Stimulated activated CD4-positive, alpha-beta T cell treated with anti-CD3 and anti-CD28 coated beads, TNF-alpha, amount 100 ng/mL, for 24 hours (primary cell): ENCODE data around the gene IGSF11.
"Not testable (repeated sequence)": the region's sequence is repeated elsewhere in the genome, so short reads cannot be mapped to it uniquely, and the experiment has no call there.

Experiments
- DNase-seq, 3 experiments: peaks; one replicate each; pipeline ENCODE4 v3.0.0-alpha.2; 2020; ENCODE audit warnings: low read depth in 3 of 3

The IGSF11 gene, protein sequence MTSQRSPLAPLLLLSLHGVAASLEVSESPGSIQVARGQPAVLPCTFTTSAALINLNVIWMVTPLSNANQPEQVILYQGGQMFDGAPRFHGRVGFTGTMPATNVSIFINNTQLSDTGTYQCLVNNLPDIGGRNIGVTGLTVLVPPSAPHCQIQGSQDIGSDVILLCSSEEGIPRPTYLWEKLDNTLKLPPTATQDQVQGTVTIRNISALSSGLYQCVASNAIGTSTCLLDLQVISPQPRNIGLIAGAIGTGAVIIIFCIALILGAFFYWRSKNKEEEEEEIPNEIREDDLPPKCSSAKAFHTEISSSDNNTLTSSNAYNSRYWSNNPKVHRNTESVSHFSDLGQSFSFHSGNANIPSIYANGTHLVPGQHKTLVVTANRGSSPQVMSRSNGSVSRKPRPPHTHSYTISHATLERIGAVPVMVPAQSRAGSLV

DNA sequence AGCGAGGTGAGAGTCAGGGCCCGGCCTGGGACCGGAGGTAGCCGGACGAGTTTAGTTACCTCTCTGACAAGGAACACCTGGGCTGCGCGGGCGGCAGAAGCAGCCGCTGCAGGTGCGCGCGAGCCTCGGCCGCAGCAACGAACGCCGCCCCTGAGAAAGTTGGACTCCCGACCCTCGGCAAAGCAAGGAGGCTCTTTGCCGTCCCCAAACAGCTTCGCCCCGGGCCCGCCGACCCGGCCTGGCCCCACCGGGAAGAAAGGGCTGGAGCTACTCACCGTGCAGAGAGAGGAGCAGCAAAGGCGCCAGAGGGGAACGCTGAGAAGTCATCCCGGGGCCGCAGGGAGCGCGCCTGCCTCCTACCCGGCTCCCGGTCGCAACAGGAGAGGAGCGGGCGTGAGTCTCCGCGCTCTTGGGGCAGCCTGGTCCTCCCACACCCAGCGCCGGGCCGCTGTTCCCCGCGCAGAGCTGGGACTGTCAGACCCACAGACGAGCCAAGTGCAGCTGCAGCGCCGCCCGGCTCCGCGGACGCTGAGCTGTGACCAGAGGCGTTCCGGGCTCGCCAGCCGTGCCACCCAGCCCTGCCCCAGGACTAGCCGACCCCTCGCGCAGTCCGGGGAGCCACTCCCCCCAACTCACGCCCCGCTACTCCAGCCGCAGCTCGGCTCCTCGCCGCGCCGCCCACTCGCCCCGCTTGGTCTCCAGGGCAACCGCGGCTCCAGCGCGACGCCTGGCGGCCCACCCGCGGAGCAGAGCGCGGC, at the start of gene IGSF11:
Gene IGSF11, minus strand, starts transcription at position 591 of the 758 bp plus-strand sequence. Its CDS starts 264 bp downstream, at position 327.
- DNase-seq, result peak; percentile 24 to 65 (median 37)

DNA sequence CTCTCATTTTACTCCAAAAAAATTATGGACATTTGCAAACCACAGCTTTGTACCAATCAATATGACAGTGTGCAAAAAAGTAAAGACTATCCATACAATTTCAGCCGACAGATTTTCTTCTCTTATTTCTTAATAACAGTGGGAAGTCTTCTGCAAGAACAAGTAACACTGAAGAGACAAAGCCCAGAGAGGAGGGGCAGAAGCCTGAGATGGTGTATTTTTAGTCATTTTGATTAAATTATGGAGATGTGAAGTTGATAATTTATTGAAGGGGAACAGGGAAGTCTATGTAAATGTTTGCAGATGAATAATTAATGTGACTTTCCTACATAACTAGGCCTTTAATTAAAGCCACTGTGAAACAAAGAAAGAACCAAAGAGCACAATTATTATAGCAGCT, 45.7 kb upstream of the IGSF11 start:
- no peak for DNase-seq

DNA sequence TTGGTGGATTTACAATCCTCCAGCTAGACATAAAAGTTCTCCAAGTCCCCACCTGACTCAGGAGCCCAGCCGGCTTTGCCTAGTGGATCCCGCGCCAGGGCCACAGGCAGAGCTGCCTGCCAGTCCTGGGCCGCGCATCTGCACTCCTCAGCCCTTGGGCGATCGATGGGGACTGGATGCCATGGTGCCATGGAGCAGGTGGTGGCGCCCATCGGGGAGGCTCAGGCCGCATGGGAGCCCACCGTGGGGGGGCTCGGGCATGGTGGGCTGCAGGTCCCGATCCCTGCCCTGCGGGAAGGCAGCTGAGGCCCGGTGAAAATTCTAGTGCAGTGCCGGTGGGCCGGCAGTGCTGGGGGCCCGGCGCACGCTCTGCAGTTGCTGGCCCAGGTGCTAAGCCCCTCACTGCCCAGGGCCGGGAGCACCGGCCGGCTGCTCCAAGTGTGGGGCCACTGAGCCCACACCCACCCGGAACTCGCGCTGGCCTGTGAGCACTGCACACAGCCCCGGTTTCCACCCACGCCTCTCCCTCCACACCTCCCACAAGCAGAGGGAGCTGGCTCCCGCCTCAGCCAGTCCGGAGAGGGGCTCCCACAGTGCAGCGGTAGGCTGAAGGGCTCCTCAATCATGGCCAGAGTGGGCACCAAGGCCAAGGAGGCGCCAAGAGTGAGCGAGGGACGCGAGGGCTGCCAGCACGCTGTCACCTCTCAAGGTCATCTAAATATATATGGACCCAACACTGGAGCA, 38.8 kb upstream of the IGSF11 start:
- DNase-seq, result no peak

DNA sequence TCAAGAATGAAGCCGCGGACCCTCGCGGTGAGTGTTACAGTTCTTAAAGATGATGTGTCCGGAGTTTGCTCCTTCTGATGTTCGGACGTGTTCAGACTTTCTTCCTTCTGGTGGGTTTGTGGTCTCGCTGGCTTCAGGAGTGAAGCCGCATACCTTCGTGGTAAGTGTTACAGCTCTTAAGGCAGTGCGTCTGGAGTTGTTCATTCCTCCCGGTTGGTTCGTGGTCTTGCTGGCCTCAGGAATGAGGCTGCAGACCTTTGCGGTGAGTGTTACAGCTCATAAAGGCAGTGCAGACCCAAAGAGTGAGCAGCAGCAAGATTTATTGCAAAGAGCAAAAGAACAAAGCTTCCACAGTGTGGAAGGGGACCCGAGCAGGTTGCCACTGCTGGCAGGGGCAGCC, 37.8 kb upstream of the IGSF11 start:
- DNase-seq, result not testable (repeated sequence)

DNA sequence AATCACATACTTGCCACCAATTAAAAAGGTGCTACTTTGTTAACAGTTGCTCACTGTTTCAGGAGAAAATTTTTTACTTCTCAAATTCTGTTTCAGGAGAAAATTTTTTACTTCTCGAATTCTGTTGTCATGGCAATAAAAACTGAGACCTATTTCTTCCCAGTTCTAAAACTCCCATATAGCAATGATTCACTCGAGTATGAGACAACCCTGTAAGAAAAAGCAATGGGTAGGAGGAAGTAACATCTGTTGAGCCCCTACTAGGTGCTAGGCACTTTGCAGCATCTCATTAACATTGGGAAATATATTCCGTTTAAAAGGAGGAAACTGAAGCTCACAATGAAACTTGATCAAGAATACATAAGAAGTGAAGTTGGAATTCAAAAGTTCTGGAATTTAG, 35.1 kb upstream of the IGSF11 start:
- no peak for DNase-seq

DNA sequence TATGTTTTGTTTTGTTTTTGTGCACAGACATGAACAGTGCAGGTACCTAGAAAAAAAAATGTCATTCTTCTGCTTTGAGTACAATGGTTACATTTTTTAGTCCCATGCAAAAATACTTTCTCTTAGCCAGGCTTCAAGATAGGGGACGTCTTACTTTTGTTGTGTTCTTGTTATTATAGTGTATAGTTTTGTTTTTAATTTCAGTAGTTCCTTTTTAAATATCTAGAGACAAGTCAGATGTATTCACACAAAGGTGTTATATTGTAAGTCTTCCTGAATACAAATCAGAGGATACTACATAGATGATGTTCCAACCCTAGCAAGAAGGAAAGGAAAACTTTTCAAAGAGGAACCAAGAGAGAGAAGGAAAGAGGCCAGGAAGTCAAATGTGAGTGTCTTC, 28.8 kb upstream of the IGSF11 start:
- DNase-seq, result no peak

DNA sequence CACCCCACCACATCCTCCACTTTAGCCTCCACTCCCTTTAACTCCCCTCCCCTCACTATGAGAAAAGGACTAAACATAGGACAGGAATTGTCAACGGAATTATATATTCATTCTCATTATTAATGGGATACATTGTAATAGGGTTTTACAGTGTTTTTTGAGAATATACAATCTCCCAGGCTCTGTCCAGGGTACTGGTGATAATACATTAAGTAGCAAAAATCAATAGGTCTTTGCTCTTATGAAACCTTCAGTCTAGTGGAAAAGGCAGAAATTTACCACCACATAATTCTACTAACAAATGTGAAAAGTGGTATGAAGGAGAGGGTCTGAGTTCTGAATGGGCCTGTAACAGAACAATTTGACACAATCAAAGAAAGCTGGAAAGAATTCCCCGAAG, 28.2 kb upstream of the IGSF11 start:
- DNase-seq, result no peak

DNA sequence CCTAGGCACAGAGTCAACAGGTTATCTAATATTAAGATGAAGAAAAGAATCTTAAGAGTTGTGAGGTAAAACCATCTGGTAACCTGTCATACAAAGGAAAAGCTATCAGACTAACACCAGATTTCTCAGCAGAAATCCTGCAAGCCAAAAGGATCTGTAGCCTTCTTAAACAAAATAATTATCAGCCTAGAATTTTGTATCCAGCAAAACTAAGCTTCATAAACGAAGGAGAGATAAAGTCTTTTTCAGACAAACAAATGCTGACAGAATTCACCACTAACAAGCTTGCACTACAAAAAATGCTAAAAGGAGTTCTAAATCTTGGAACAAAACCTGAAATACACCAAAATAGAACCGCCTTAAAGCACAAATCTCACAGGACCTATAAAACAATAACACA, 9.9 kb upstream of the IGSF11 start:
- DNase-seq, result no peak

DNA sequence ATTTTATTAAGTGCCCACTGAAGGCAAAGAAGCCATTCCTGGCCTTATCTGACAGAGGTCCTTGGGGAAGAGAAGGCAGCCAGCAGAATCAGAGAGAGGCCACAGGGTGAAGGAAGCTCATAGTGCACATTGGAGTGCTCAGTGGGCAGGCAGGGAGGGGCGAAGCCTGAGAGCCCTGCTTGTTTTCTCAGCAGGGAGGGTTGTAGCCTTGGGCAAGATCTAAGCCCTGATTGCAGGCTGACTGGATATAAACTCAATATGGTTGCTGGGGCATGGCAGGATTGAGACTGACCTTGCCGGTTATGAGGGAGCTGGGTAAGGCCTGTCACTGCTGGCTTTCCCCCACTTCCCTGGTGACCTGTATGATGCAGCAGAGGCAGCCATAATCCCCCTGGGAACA, 7.5 kb upstream of the IGSF11 start:
- DNase-seq, result no peak

DNA sequence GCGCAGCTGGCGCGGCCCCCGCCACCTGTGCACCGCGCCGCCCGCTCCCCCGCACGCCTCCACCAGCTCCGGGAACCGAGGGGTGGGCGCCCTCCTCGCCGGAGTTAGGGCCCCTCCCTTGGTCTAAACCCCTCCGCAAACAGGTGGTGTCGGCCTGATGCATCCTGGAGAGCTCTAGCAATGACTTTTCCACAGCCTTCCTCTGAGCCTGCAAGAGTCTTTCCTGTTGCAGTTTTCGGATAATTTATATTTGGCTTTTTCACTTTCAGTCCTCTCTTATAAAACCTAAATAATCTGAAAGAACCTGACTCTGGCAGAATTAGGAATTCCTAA, 334 bp upstream of the IGSF11 start:
- no peak for DNase-seq

DNA sequence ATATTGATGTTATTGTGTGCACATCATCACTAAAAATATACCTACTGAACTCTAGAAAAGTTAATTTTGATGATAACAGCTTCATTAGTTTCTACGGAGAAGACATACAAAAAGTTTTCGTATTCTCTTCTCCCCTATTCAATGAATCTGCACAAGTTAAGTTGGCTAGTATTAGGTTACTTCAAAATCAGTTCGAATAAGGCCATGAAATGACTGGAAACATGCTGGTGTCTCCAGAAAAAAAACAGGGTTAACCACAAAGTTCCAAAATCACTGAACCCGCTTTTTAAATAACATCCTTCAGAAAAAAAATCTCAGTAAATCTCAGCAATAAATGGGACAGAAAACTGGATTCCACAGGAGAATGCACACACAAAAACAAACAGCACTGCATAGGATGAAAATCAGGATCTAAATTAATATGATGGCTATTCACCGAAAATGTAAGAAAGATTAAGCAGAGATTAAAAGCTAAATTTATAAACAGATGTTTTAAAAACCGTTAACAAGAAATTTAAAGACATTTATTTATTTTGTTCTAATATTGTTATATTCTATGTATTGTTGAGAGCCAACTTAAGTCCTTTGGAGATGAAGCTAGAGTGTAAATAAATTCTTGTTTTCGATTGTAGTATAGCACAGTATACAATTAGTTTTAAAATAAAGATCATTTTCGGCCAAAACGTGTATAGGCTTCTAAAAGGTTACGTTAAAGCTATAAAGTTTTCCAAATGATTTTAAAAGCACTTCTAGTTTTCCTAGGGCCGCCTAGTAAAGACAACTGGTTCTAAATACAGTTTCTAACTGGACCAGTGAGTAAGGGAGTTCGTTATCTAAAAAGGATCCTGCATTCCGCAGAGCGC, 1.0 kb downstream of the IGSF11 start:
- no peak for DNase-seq

DNA sequence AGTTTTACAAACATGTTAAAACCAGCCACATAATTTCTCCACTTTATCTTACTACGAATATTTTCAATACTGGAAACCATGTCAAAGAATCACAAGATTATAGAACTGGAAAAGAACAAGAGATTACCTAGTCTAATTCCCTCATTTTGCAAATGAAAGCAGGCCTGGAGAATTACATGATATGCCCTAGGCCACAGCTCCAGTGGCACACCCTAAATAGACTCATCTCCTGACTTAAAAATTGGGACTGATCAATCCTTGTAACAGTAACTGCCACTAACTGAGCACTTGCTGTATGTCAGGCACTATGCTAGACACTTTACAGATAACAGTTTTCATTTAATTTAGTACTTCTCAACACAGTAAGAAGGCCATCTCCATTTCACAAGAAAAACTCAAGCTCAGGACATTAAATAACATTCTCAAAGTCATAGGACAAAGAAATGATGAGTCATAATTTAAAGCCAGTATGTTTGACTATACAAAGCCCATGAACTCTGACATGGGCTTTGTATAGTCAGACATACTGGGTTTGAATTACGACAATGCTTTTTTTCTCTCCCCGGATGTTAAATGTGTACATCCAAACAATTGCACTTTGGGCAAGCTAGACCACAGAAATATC, 9.4 kb downstream of the IGSF11 start:
- DNase-seq, result no peak

DNA sequence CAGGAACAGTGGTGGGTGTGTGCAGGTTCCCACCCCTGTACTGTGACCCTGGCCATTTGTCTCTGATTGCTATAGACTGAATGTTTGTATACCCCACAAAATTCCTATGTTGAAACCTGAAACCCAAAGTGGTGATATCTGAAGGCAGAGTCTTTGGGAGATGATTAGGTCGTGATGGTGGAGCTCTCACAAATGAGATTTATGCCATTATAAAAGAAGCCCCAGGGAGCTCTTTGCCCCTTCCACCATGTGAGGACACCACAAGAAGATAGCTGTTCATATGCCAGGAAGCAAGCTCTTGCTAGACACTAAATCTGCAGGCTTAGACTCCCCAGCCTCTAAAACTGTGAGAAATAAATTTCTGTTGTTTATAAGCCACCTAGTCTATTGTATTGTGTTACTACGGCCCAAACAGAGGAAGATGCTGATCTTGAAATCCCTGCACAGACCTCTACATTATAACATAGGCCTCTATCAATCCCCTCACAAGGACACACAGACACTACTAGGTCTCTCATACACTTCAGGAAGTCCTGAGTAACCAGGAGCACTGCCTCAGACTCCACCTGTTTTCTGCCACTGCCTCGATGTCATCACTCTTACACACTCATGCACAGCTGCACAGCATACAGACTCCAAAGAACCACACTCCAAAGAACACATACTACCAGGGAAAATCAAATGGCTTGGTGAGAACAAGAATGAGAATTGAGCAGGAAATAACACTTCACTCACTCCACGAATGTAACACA, 14.7 kb downstream of the IGSF11 start:
- DNase-seq, result no peak

DNA sequence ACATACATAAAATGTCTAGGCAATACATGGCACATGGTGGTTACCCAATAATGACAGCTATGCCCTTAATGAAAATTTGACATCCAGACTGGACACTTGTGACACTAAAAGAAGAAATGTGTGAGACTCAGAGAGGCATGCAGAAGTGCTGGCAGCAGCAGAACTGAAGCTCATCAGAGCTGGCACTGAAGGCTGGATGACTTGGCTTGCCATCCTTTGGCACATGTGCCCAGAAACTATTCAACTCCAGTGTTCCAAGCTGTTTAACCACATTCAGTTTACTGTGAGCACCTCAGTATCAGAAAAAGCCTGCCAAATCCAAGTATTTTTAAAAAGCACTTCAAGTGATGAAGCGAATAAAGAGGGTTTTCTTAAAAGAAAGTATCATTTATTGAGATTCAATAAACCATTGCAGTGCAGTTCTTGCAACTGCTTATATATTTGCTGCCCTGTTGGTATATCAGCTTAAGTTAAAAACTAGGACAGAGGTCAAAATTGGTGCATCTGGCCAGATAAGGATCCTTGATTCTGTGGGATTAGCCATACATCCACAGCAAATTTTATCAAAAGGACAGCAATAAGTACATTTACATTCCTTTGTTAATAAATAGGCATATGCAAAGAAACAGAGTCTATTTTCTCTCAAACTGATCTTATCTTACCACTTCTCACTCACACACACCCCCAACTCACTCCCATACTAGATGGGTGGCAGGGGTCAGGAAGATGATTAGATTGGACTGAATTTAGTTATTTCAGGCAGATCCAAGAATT, 15.8 kb downstream of the IGSF11 start:
- DNase-seq, result no peak

DNA sequence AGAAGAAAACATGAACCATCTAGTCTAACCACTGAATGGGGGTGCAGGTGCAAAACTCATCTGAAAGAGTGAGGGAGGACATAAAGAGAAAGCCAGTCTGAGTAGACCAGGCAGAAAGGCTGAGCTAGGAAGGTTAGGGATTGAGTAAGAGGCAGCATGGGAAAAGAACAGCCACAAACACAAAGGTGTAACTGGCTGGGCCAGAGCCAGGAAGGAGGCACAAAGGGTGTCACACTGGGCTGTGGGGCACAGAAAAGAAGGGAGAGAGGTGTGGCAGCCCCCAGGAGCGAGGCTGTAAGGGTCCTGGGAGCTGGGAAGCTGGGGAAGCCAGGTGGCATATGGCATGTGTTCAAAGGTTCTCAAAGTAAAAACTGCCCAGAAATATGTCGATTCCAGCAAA, 18.7 kb downstream of the IGSF11 start:
- DNase-seq, result no peak

DNA sequence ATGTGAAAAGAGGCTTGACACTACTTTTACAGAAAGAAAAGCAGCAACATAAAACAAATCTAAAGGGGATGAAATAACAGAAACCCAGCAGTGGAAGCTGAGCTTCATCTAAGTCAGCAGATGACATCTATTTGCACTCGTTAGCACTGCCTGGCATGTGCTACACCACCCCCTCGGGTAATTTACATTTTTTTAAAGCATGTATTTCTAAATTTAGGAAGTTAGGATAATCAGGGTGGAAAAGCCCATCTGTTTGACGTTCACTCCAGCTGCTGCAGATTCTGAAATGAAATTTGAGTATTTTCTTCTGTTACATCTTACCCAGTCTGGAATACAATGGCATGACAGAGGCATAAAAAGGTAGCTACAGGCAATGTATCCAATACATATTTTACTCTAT, 20.7 kb downstream of the IGSF11 start:
- no peak for DNase-seq

DNA sequence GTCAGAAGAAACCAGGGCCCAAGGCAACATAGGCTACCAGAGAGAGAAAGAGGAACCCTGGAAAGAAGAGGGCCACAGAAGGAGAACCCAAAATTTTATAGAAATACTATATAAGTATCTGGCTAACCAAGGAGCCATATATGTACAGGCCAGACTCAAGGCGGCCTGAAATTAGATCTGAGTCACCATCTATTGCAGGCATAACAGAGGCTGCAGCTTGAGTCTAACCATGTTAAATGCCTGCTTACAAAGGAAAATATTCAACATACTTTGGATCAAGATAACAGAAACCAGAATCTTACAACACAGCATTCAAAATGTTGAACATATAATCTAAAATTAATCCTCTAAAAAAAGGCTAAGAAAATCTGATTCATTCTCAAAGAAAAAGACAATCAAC, 23.1 kb downstream of the IGSF11 start:
- no peak for DNase-seq

DNA sequence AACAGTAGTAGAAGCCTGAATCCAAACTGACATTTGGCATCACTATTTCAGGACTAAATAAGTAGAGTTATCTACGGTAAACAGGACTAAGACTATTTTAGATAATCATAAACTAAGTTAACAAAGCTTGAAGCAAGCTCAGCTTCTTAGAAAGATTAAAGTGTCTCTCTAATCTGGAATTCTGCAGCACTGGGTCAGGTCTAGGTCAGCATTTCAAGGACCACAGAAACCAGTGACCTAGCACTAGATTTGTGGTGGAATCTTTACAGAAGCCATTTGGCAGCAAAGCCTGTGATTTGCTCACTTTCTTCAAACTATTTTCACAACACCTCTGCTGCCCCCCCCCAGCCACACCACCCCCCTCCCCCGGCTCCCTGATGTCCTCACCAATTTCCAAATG, 37.5 kb downstream of the IGSF11 start:
- DNase-seq, result no peak

DNA sequence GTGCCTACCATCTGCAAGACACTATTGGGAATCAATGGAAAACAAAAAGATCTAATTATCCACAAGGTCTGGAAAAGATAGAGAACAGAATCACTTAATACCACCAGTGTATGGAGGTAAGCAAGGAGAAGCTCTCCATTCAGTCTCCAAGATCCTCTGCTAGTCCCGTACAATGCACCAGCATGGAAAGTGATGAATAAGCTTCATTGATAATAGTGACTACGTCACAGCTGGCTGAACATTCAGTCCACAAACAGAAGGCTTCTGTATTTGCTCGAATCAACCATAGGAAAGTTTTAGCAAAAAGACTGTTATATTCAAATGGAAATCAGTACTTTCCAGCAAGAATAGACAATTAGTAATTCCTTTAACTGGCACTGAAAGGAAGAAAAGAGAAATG, 42.9 kb downstream of the IGSF11 start:
- no peak for DNase-seq
